Measurements from ENCODE around the gene LRAT. TPM values are rescaled to one million over a fixed set of nuclear protein-coding genes. Genes with fewer than 3 reads are reported as not detected.

LRAT gene
- total RNA-seq, 1 experiment from 2014 or later, result 37.7 TPM

- TF ChIP-seq ZNF532 (CRISPR knock-in tag; IDR thresholded peaks at IDR 0.05; ENCODE audit: borderline replicate concordance) (no peak), ETV6 (CRISPR knock-in tag; IDR thresholded peaks at IDR 0.05) (no peak), ARID4B (CRISPR knock-in tag; IDR thresholded peaks at IDR 0.05; ENCODE audit: borderline replicate concordance) (no peak), CBFB (CRISPR knock-in tag; IDR thresholded peaks at IDR 0.05; ENCODE audit: low read depth) (no peak), ZBTB43 (CRISPR knock-in tag; IDR thresholded peaks at IDR 0.05) (no peak)
Observed at GRCh38 chr4:154736770-154737169, 7.0 kb upstream of the LRAT start (continued).

GRCh38 chr4:154738426-154738825, 5.4 kb upstream of the LRAT start:
- Mint-ChIP-seq H3K9me3 (peaks cover 4% of the 10 kb centered on the region; the same call in 1 of the 2 replicates), H3K36me3 (no peaks in the 10 kb centered on the region), H3K27ac (no peak overlapping the region), H3K4me1 (peaks cover 54% of the 10 kb centered on the region), H3K27me3 (ENCODE audit: low read depth) (peaks cover 26% of the 10 kb centered on the region), H3K4me3 (no peak overlapping the region)
- no peak for TF ChIP-seq SMAD3 (CRISPR knock-in tag; IDR thresholded peaks at IDR 0.05; ENCODE audit: borderline replicate concordance)
- no peak for TF ChIP-seq MAX (CRISPR knock-in tag; IDR thresholded peaks at IDR 0.05)
- TF ChIP-seq ZNF396 (CRISPR knock-in tag; IDR thresholded peaks at IDR 0.05; ENCODE audit: borderline replicate concordance), result no peak
- TF ChIP-seq ZSCAN18 (CRISPR knock-in tag; IDR thresholded peaks at IDR 0.05), result no peak
- no peak for TF ChIP-seq SP1 (CRISPR knock-in tag; conservative IDR thresholded peaks at IDR 0.05)
- CTCF ChIA-PET, result interaction anchor here (2.3 kb wide), 1 partner anchor 120 kb away, joined by 7 read pairs; no protein-coding TSS in a partner anchor
- DNase-seq (ENCODE audit: low spot score) (peak; percentile 12), ATAC-seq (no peak)
- POLR2A ChIA-PET, result no interaction called here

- H3K27ac Mint-ChIP-seq, result no peak overlapping the region
- no peaks in the 10 kb centered on the region for H3K36me3 Mint-ChIP-seq
- no peak overlapping the region for H3K4me3 Mint-ChIP-seq
- ATAC-seq (no peak), DNase-seq (ENCODE audit: low spot score) (no peak)
- POLR2A ChIA-PET, result no interaction called here
- no peaks in the 10 kb centered on the region for H3K9me3 Mint-ChIP-seq
- peaks cover 27% of the 10 kb centered on the region for H3K27me3 Mint-ChIP-seq (ENCODE audit: low read depth)
- H3K4me1 Mint-ChIP-seq, result peaks cover 54% of the 10 kb centered on the region
- TF ChIP-seq ATF6 (CRISPR knock-in tag; IDR thresholded peaks at IDR 0.05), result no peak
- TF ChIP-seq TEAD4 (CRISPR knock-in tag; IDR thresholded peaks at IDR 0.05), result no peak
- TF ChIP-seq FOXP4 (CRISPR knock-in tag; IDR thresholded peaks at IDR 0.05), result peak; percentile 30; the same call in 1 of the 2 replicates
- CTCF ChIA-PET, result interaction anchor here (1.0 to 2.3 kb wide), 2 partner anchors 52 to 121 kb away, joined by 4 to 7 read pairs; no protein-coding TSS in a partner anchor
Observed at GRCh38 chr4:154739111-154739510, 4.7 kb upstream of the LRAT start.
